B cell (primary cell): ENCODE results near the gene MFAP3L. TPM values are rescaled to one million over a fixed set of nuclear protein-coding genes. Genes with fewer than 3 reads are reported as not detected.

Source experiments
- ATAC-seq: fragments of 200-7000 bp; cut with Tn5 transposase; one replicate; pipeline ENCODE4 v1.10.0; 2021; ENCODE audit warnings: low read depth, mild to moderate bottlenecking, moderate number of reproducible peaks, moderate library complexity
- CTCF ChIA-PET: fragments of 350-600 bp; sonication (Branson Sonifier 250); formaldehyde crosslinking; loops from one replicate; lab custom pipeline; 2021; ENCODE audit warnings: antibody characterized with exemption, inconsistent platforms; lab: Charles Lee
- POLR2A ChIA-PET: fragments of 350-600 bp; sonication (Branson Sonifier 250); formaldehyde crosslinking; loops from one replicate; lab custom pipeline; 2021; ENCODE audit warnings: antibody characterized with exemption; lab: Charles Lee
- DNase-seq: peaks from one replicate; pipeline ENCODE4 v3.0.0; 2013
- H2AFZ ChIP-seq: 2 replicates; pipeline ENCODE4 v1.6.1; 2012; ENCODE audit warnings: mild to moderate bottlenecking, low read depth, low read length; ENCODE audit not compliant: insufficient read depth, poor library complexity, severe bottlenecking
- H3K27ac ChIP-seq, 2 donors: 1 replicate in 1 of 2; 2 replicates in 1 of 2; pipeline ENCODE4 v1.5.1; 2012 to 2013; ENCODE audit warnings: low read length in 2 of 2, mild to moderate bottlenecking in 2 of 2, moderate library complexity in 1 of 2
- H3K27me3 ChIP-seq, 4 experiments: fragments of 200-600 bp in 1 of 4; sonication (generic) in 1 of 4; replicated peaks in 1 of 4; 1 replicate in 2 of 4; 2 replicates in 2 of 4; pipeline versions ENCODE4 v1.6.1 to v1.7.0; 2013 to 2016; ENCODE audit warnings: low read length in 3 of 4, mild to moderate bottlenecking in 2 of 4, mixed read lengths in 1 of 4, moderate library complexity in 1 of 4; ENCODE audit not compliant: insufficient read depth in 4 of 4, control insufficient read depth in 3 of 4; ENCODE audit errors: control extremely low read depth in 1 of 4
- H3K36me3 ChIP-seq, 2 experiments: replicated peaks in 1 of 2; 1 replicate in 1 of 2; 2 replicates in 1 of 2; pipeline versions ENCODE4 v1.6.1 to v1.7.1; 2013; ENCODE audit warnings: low read length in 1 of 2; ENCODE audit not compliant: insufficient read depth in 2 of 2, control insufficient read depth in 1 of 2; ENCODE audit errors: control extremely low read depth in 1 of 2, extremely low read depth in 1 of 2
- H3K4me1 ChIP-seq, 2 donors: fragments of 200-600 bp in 1 of 2; sonication (generic) in 1 of 2; 1 replicate in 1 of 2; 2 replicates in 1 of 2; pipeline versions ENCODE4 v1.5.1 to v1.6.1; 2013 to 2017; ENCODE audit warnings: low read length in 2 of 2; ENCODE audit not compliant: control insufficient read depth in 2 of 2, insufficient read depth in 2 of 2
- H3K4me2 ChIP-seq: replicated peaks from 2 replicates; pipeline ENCODE3; 2012; ENCODE audit warnings: mild to moderate bottlenecking, low read depth, low read length; ENCODE audit not compliant: poor library complexity, severe bottlenecking
- H3K4me3 ChIP-seq, 5 experiments: fragments of 200-600 bp in 1 of 5; sonication (generic) in 1 of 5; 1 replicate in 3 of 5; 2 replicates in 2 of 5; pipeline versions ENCODE4 v1.5.1 to v1.7.0; 2011 to 2016; ENCODE audit warnings: low read length in 4 of 5, mild to moderate bottlenecking in 4 of 5, low read depth in 2 of 5, control low read depth in 1 of 5, moderate library complexity in 1 of 5; ENCODE audit not compliant: insufficient read depth in 1 of 5; ENCODE audit errors: control extremely low read depth in 1 of 5, extremely low read depth in 1 of 5
- H3K79me2 ChIP-seq: fragments of 200-600 bp; sonication (generic); one replicate; pipeline ENCODE4 v1.6.0; 2016; ENCODE audit warnings: low read length; ENCODE audit not compliant: control insufficient read depth, insufficient read depth
- H3K9ac ChIP-seq: fragments of 200-600 bp; sonication (generic); 2 replicates; pipeline ENCODE4 v1.6.1; 2017; ENCODE audit warnings: mild to moderate bottlenecking, low read length, moderate library complexity
- H3K9me3 ChIP-seq, 3 donors: one replicate each; pipeline versions ENCODE4 v1.6.1 to v1.7.1; 2013; ENCODE audit warnings: low read length in 2 of 3; ENCODE audit not compliant: control insufficient read depth in 2 of 3, insufficient read depth in 1 of 3; ENCODE audit errors: control extremely low read depth in 1 of 3
- H4K20me1 ChIP-seq: 2 replicates; pipeline ENCODE4 v1.6.0; 2012; ENCODE audit warnings: mild to moderate bottlenecking, low read length; ENCODE audit not compliant: insufficient read depth, control insufficient read depth, poor library complexity, severe bottlenecking
- H3K27ac Mint-ChIP-seq: one replicate; pipeline ENCODE4 v1.8.0; 2021; ENCODE audit warnings: mixed read lengths
- H3K27me3 Mint-ChIP-seq: one replicate; pipeline ENCODE4 v1.8.0; 2021; ENCODE audit warnings: mixed read lengths
- H3K4me1 Mint-ChIP-seq: one replicate; pipeline ENCODE4 v1.8.0; 2021; ENCODE audit warnings: mixed read lengths
- H3K4me3 Mint-ChIP-seq: one replicate; pipeline ENCODE4 v1.8.0; 2021; ENCODE audit warnings: mixed read lengths
- H3K9me3 Mint-ChIP-seq: one replicate; pipeline ENCODE4 v1.8.0; 2022; ENCODE audit warnings: mixed read lengths; ENCODE audit not compliant: insufficient read depth
- EZH2 ChIP-seq: IDR thresholded peaks from 2 replicates; pipeline ENCODE4 v1.6.1; 2012; ENCODE audit warnings: borderline replicate concordance, low read depth, mild to moderate bottlenecking, moderate library complexity, low read length; ENCODE audit not compliant: insufficient read depth, poor library complexity, severe bottlenecking
- WGBS: methylation state at CpG from one replicate; pipeline ENCODE4 v1.1.5; 2013; ENCODE audit warnings: missing lambda C conversion rate; ENCODE audit not compliant: insufficient coverage; 5-methylcytosine and 5-hydroxymethylcytosine counted together
- intact Hi-C: fragments of 100-400 bp; cut with micrococcal nuclease; formaldehyde crosslinking; loops from one replicate; pipeline ENCODE4 v1.10.0; 2022
- polyA plus RNA-seq: library from polyadenylated mRNA; depleted of rRNA; stranded (reverse); fragments of >200 nt; gene quantifications from 2 replicates; pipeline ENCODE4 v1.2.3, GENCODE V29; 2012
- total RNA-seq, 2 donors: library from RNA; stranded (reverse); fragments of 120-200 nt in 1 of 2; gene quantifications; 1 replicate in 1 of 2; 2 replicates in 1 of 2; pipeline versions ENCODE4 v1.2.3 to v1.2.4, GENCODE V29; 2013 to 2022
- TF ChIP-seq, protein P1 (sequence below): fragments of 200-600 bp; IDR thresholded peaks from one replicate; pipeline ENCODE4 v1.8.0; 2022; ENCODE audit warnings: antibody characterized with exemption, mild to moderate bottlenecking

The MFAP3L gene
- total and polyA plus RNA-seq, 2 donors (not counting 1 experiment from before 2014, with no cell fraction given) = 0.37 to 0.63 TPM

DNA sequence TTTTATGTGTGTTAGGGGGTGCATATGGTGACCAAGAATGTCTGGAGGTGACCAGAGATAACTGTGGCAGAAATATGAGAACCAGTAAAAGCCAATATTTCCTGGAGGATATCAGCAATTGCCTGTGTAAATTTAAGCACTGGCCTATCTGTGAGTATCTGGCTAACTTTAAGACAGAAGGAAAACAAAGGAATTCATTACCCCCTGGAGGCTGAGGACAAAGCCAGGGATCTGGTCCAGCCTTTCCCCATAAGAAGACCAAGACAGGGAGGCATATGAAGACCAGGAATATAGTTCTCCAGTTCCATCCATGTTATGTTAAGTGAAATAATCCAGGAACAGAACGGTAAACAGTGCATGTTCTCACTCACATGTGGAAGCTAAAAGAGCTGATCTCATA lies 49.2 kb downstream of the MFAP3L start:
- Mint-ChIP-seq H3K4me1 (no peaks in the 10 kb centered on the region), H3K4me3 (no peak overlapping the region), H3K27me3 (peaks cover 16% of the 10 kb centered on the region), H3K27ac (no peak overlapping the region), H3K9me3 (no peaks in the 10 kb centered on the region)
- Histone ChIP-seq H3K4me1 (no peaks in the 10 kb centered on the region), H3K36me3 (no peaks in the 10 kb centered on the region), H4K20me1 (no peaks in the 10 kb centered on the region), H3K27ac (no peak overlapping the region), H3K79me2 (no peaks in the 10 kb centered on the region), H3K4me2 (no peak overlapping the region), H3K9me3 (no peaks in the 10 kb centered on the region), H3K4me3 (no peak overlapping the region), H3K27me3 (peaks cover 0 to 8% (median 4%) of the 10 kb centered on the region in 4 experiments), H2AFZ (no peak overlapping the region), H3K9ac (no peak overlapping the region)
- 80% methylated on average over 1 of the region's 1 CpG for WGBS
- DNase-seq (no peak), ATAC-seq (no peak)
- TF ChIP-seq EZH2 = no peak
- TF ChIP-seq, protein P1, sequence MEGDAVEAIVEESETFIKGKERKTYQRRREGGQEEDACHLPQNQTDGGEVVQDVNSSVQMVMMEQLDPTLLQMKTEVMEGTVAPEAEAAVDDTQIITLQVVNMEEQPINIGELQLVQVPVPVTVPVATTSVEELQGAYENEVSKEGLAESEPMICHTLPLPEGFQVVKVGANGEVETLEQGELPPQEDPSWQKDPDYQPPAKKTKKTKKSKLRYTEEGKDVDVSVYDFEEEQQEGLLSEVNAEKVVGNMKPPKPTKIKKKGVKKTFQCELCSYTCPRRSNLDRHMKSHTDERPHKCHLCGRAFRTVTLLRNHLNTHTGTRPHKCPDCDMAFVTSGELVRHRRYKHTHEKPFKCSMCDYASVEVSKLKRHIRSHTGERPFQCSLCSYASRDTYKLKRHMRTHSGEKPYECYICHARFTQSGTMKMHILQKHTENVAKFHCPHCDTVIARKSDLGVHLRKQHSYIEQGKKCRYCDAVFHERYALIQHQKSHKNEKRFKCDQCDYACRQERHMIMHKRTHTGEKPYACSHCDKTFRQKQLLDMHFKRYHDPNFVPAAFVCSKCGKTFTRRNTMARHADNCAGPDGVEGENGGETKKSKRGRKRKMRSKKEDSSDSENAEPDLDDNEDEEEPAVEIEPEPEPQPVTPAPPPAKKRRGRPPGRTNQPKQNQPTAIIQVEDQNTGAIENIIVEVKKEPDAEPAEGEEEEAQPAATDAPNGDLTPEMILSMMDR = no peak
- CTCF ChIA-PET = no interaction called here
- intact Hi-C loops = no loop called here
- POLR2A ChIA-PET = no interaction called here

DNA sequence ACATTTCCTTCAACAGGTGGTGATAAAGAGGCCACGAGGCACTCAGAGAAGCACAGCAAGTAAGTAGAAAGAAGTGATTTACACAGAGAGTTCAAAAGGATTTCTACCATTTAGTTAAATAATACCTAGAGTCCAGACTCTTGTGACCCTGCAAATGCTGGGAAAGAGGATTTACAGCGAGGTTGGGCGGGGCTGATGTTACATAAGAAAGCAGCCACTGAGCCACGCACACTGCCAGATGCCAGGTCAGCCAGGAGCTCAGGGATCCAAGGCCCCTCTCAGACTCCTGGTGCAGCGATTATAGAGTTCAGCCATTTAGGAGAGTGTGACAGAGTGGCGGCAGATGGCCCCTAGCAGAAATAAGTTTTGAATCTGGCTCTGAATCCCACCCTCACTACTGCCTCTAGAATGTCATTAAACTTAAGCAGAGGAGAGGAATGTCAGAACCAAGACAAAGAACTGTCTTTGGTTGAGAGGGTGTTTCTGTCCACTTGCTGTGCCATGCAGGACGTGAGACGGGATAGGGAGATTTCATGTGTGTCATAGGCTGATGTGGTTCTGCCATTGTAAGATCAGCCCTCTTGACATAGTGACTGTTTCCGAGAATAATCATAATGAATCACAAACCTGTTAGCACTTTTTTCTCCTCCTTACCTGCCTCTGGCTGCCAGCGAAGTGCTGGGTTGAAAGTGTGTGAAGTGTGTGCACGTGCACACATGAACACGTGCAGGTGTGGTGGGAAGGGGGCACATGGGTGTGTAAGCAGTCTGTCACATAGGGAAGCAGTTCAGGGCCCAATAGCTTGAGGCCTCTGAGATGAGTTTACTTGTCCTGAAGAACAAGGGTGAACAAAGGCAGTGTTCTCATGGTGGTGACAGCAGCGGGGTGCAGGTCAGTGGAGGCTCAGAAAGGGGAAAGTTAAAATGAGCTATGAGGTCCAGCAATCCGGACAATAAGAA lies 50.1 kb downstream of the MFAP3L start:
- H3K9me3 Mint-ChIP-seq = no peaks in the 10 kb centered on the region
- TF ChIP-seq, protein P1 = no peak
- no peak for TF ChIP-seq EZH2
- H3K9ac ChIP-seq = no peak overlapping the region
- no peaks in the 10 kb centered on the region for H3K36me3 ChIP-seq
- no peaks in the 10 kb centered on the region for H4K20me1 ChIP-seq
- CTCF ChIA-PET = no interaction called here
- peaks cover 9% of the 10 kb centered on the region for H3K27me3 Mint-ChIP-seq
- peaks cover 0 to 8% (median 4%) of the 10 kb centered on the region in 4 experiments for H3K27me3 ChIP-seq
- no peak overlapping the region for H3K4me3 Mint-ChIP-seq
- intact Hi-C loops = no loop called here
- no peak overlapping the region for H3K27ac Mint-ChIP-seq
- DNase-seq = no peak
- no peaks in the 10 kb centered on the region for H3K79me2 ChIP-seq
- WGBS = 92% methylated on average over 8 of the region's 14 CpGs
- no peak overlapping the region for H2AFZ ChIP-seq
- H3K4me3 ChIP-seq = no peak overlapping the region
- H3K4me1 Mint-ChIP-seq = no peaks in the 10 kb centered on the region
- H3K9me3 ChIP-seq = no peaks in the 10 kb centered on the region
- ATAC-seq = no peak
- H3K4me1 ChIP-seq = no peaks in the 10 kb centered on the region
- H3K4me2 ChIP-seq = no peak overlapping the region
- H3K27ac ChIP-seq = no peak overlapping the region
- POLR2A ChIA-PET = no interaction called here
